Measurements from ENCODE around the gene PLK3.

DNA sequence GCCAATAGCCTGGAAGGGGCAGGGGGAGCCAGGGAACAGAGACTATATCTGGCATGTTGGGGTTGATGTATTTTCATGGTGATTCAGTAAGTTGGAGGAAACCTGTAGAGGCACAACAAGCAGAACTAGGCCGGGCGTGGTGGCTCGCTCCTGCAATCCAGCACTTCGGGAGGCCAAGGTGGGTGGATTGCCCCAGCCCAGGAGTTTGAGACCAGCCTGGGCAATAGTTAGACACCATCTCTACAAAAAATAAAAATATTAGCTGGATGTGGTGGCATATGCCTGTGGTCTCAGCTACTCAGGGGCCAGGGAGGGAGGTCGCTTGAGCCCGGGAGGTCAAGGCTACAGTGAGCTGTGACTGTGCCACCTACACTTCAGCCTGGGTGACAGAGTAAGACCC, 53.0 kb downstream of the PLK3 start:
- TF ChIP-seq GATA3 (IDR thresholded peaks at IDR 0.05; ENCODE audit: low read depth, low read length), result no peak
- no peak for TF ChIP-seq GATA2 (IDR thresholded peaks at IDR 0.05; ENCODE audit: low read depth, low read length)
